Inflammatory macrophage treated with lipopolysaccharide for 1 hour (primary cell): ENCODE results near the gene PDIA2.
"Not testable (repeated sequence)": the region's sequence is repeated elsewhere in the genome, so short reads cannot be mapped to it uniquely, and the experiment has no call there.

Experiments
- DNase-seq, 2 donors: peaks; one replicate each; pipeline ENCODE4 v3.0.0-alpha.2; 2020 to 2022

The PDIA2 gene

DNA sequence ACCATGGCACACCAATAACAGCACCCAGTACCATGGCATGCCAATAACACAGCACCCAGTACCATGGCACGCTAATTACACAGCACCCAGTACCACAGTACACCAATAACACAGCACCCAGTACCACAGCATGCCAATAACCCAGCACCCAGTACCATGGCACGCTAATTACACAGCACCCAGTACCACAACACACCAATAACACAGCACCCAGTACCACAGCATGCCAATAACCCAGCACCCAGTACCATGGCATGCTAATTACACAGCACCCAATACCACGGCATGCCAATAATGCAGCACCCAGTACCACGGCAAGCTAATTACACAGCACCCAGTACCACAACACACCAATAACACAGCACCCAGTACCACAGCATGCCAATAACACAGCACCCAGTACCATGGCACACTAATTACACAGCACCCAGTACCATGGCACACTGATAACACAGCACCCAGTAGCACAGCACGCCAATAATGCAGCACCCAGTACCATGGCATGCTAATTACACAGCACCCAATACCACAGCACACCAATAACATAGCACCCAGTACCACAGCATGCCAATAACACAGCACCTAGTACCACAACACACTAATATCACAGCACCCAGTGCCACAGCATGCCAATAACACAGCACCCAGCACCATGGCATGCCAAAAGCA, 51.3 kb downstream of the PDIA2 start:
- not testable (repeated sequence) for DNase-seq

GRCh38 chr16:334861-335632, 52.1 kb downstream of the PDIA2 start:
- DNase-seq = not testable (repeated sequence)

DNA sequence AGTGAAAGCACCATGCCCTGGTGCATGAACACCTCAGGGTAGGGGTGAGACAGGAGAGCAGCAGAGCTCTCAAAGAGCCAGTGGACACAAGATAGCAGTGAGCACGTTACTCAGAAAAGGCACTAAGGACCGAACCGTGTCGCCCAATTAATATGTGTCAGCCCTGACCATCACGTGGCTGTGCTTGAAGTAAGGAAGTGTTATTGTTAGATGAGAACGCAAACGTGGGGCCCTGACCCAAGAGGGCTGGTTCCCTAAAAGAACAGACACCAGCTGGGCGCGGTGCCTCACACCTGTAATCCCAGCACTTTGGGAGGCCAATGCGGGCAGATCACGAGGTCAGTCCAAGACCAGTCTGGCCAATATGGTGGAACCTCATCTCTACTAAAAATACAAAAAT, 53.3 kb downstream of the PDIA2 start:
- peak; percentile 18 to 29 for DNase-seq
